ENCODE results near the gene EIF3L.

DNA sequence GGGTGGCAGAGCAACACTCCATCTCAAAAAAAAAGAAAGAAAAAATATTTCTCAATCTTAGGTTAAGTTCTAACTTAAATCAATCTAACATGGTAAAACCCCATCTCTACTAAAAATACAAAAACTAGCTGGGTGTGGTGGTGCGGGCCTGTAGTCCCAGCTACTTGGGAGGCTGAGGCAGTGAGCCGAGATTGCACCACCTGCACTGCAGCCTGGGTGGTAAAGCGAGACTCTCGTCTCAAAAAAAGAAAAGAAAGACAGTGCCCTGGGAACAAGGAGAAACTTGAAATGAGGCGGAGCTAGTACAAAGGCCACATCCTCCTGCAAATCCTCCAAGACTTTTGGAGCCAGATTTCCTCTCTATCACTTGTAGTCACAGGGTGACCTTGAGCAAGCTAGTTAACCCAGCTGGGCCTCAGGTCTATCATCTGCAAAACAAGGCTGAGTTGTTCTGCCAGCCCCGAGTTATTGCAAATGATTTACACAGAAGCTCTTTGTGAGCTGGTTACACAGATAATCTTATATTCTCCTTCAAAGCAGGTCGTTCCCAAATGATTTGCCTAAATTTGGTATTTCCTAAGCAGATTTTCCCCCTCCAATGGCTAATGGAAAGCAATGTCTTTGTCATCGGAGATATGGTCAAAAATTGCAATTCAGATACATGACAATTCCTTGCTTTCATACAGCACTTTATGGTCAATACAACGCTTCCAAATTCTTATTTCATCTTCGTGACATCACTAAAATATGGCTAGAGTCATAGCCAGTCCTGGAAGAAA is 7.0 kb upstream of the EIF3L start:
- TF ChIP-seq, protein P1, sequence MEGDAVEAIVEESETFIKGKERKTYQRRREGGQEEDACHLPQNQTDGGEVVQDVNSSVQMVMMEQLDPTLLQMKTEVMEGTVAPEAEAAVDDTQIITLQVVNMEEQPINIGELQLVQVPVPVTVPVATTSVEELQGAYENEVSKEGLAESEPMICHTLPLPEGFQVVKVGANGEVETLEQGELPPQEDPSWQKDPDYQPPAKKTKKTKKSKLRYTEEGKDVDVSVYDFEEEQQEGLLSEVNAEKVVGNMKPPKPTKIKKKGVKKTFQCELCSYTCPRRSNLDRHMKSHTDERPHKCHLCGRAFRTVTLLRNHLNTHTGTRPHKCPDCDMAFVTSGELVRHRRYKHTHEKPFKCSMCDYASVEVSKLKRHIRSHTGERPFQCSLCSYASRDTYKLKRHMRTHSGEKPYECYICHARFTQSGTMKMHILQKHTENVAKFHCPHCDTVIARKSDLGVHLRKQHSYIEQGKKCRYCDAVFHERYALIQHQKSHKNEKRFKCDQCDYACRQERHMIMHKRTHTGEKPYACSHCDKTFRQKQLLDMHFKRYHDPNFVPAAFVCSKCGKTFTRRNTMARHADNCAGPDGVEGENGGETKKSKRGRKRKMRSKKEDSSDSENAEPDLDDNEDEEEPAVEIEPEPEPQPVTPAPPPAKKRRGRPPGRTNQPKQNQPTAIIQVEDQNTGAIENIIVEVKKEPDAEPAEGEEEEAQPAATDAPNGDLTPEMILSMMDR (IDR thresholded peaks at IDR 0.05): no peak
- TF ChIP-seq POLR2A (IDR thresholded peaks at IDR 0.05): peak in 1 of 2 donors; percentile 54

Data from adrenal gland (tissue), 5 donors.